ENCODE measurements around the gene NKPD1. TPM values are rescaled to one million over a fixed set of nuclear protein-coding genes. Genes with fewer than 3 reads are reported as not detected.
A peak's percentile ranks its signal among the peaks of the same experiment; 100 is the strongest.

NKPD1 gene
- total RNA-seq, 2 donors from 2014 or later = not detected

DNA sequence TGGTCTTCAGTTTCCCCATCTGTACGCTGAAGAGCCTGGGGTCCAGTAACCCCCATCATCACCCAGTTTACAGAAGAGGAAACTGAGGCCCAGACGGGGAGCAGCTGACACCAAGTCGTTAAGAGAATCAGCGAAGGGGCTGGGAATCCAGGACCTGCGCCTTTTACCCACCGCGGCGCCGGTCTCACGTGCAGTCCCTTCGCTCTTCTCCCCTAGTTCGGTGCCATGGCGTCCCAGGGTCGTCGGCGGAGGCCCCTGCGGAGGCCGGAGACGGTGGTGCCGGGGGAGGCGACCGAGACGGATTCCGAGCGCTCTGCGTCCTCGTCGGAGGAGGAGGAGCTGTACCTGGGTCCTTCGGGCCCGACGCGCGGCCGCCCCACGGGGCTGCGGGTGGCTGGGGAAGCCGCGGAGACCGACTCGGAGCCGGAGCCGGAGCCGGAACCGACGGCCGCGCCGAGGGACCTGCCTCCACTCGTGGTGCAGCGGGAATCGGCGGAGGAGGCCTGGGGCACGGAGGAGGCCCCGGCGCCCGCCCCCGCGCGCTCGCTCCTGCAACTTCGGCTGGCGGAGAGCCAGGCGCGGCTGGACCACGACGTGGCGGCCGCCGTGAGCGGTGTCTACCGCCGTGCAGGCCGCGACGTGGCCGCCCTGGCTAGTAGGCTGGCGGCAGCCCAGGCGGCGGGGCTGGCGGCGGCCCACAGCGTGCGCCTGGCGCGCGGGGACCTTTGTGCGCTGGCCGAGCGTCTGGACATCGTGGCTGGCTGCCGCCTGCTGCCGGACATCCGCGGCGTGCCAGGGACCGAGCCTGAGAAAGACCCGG, 18.5 kb upstream of the NKPD1 start:
- Histone ChIP-seq H3K9me3 (no peaks in the 10 kb centered on the region), H3K4me1 (peaks cover 32% of the 10 kb centered on the region)
- ATAC-seq = no peak

DNA sequence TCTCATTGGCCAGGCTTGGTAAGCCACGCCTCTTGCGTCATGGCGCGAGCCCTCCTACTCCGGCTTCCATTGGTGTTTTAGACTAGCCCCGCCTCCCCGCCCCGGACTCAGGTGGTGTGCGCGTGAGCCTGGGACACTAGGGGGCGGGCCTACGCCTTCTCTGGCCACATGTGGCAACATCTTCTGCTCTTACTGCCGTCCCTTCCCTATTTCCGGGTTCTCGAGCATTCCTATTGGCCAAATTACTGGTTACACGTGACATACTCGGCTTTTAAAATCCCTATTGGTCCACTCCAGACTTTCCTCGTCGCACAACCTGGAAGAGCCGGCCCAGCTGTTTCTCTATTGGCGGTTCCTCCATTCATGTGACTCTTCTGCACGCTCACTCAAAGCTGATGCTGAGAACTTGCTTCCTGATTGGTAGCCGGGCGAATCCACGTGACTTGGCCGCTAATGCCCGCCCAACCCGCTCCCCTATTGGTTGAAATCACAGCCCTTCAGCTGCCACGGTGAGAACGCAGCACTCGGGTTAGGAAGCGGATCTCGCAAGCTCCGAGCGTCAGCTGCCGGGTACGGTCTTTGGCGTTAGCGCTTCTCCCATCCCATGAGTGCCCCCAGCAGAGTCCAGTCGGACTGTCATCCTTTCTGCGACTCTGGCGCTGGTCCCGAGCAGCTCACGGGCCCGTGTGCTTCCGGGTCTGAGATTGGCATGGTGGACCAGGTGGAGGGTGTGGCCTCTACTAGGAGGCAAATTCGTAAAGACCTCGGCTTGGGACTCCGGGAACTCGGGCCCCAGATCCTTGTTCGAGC, 17.7 kb upstream of the NKPD1 start, which contains the start of gene BLOC1S3:
TSS of gene BLOC1S3 (plus strand) at position 523 of the 810 bp plus-strand sequence. CDS start 513 bp downstream, outside the sequence.
- intact Hi-C loops (cut with DNase I) = no loop called here
- peaks cover 32% of the 10 kb centered on the region for H3K4me1 ChIP-seq

More for the DNA sequence above, 18.5 kb upstream of the NKPD1 start:
- H3K4me3 ChIP-seq = peak overlapping the region; percentile 51 to 97
- H3K27ac ChIP-seq = peak overlapping the region; percentile 66 to 93 (median 82)
- peak; percentile 25 to 64 (median 47) for DNase-seq
- WGBS, 2 donors = 0% methylated on average over 84 of the region's 97 CpGs; no CpG with 5 or more reads in 1 of the 2 donors
- H3K27me3 ChIP-seq = no peaks in the 10 kb centered on the region
- intact Hi-C loops (cut with DNase I) = no loop called here
- TF ChIP-seq, protein P1, sequence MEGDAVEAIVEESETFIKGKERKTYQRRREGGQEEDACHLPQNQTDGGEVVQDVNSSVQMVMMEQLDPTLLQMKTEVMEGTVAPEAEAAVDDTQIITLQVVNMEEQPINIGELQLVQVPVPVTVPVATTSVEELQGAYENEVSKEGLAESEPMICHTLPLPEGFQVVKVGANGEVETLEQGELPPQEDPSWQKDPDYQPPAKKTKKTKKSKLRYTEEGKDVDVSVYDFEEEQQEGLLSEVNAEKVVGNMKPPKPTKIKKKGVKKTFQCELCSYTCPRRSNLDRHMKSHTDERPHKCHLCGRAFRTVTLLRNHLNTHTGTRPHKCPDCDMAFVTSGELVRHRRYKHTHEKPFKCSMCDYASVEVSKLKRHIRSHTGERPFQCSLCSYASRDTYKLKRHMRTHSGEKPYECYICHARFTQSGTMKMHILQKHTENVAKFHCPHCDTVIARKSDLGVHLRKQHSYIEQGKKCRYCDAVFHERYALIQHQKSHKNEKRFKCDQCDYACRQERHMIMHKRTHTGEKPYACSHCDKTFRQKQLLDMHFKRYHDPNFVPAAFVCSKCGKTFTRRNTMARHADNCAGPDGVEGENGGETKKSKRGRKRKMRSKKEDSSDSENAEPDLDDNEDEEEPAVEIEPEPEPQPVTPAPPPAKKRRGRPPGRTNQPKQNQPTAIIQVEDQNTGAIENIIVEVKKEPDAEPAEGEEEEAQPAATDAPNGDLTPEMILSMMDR (IDR thresholded peaks at IDR 0.05) = no peak
- peak in 1 of 3 donors; percentile 10 for TF ChIP-seq POLR2A (IDR thresholded peaks at IDR 0.05)
- no peaks in the 10 kb centered on the region for H3K36me3 ChIP-seq (replicated peaks in 1 of 2; ENCODE audit: insufficient read depth in 1 of 2, low read depth in 2 of 2)

DNA sequence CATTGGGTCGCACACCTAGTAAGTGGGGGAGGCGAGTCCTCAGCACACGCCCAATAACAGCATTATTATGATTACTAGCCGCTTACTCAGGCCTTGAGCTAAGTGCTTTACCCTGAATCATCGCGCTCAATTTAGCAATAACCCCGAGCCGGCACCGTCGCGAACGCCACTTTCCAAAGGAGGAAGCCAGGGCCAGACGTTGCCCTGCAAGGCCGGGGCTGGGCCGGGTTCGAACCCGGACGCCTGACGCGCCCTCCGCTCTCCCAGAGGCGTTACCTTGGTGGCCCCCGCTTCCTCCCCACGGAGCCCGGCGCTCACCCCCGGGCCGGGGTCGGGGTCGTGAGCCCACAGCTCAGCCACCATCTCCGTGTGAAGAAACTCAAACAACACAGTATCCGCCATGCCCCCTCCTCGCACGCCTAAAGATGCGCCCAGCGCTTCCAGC, 17.1 kb upstream of the NKPD1 start, which contains the start of gene TRAPPC6A:
TSS of gene TRAPPC6A (minus strand) at position 421 of the 445 bp plus-strand sequence. CDS start at position 402, 19 bp downstream.
- TF ChIP-seq, protein P1 (IDR thresholded peaks at IDR 0.05) = no peak
- TF ChIP-seq POLR2A (IDR thresholded peaks at IDR 0.05) = peak in 2 of 3 donors; percentile 28 to 31
- intact Hi-C loops (cut with DNase I) = no loop called here
- peaks cover 32% of the 10 kb centered on the region for H3K4me1 ChIP-seq
- peak within 1 kb of the TSS; percentile 67 to 93 (median 88) for H3K27ac ChIP-seq
- no peaks in the 10 kb centered on the region for H3K27me3 ChIP-seq
- no peaks in the 10 kb centered on the region for H3K36me3 ChIP-seq (replicated peaks in 1 of 2; ENCODE audit: insufficient read depth in 1 of 2, low read depth in 2 of 2)
- DNase-seq = no peak
- no peaks in the 10 kb centered on the region for H3K9me3 ChIP-seq
- H3K4me3 ChIP-seq = peak within 1 kb of the TSS; percentile 67 to 97
- 0% methylated on average over 6 to 33 of the region's 36 CpGs for WGBS, 2 donors
- no peak for ATAC-seq

More for the DNA sequence above, 17.7 kb upstream of the NKPD1 start, which contains the start of gene BLOC1S3:
- WGBS, 2 donors = 0 to 1% methylated on average over 13 to 51 of the region's 51 CpGs
- Histone ChIP-seq H3K4me3 (peak within 1 kb of the TSS; percentile 67 to 97), H3K27ac (peak within 1 kb of the TSS; percentile 67 to 93 (median 88)), H3K36me3 (replicated peaks in 1 of 2; ENCODE audit: insufficient read depth in 1 of 2, low read depth in 2 of 2) (no peaks in the 10 kb centered on the region), H3K27me3 (no peaks in the 10 kb centered on the region), H3K9me3 (no peaks in the 10 kb centered on the region)
- peak; percentile 100 for DNase-seq
- TF ChIP-seq, protein P1 (IDR thresholded peaks at IDR 0.05) = peak in 5 of 7 experiments; percentile 16 to 66 (median 29)
- peak; percentile 17 to 81 (median 71) for TF ChIP-seq POLR2A (IDR thresholded peaks at IDR 0.05)
- peak; percentile 94 for ATAC-seq

DNA sequence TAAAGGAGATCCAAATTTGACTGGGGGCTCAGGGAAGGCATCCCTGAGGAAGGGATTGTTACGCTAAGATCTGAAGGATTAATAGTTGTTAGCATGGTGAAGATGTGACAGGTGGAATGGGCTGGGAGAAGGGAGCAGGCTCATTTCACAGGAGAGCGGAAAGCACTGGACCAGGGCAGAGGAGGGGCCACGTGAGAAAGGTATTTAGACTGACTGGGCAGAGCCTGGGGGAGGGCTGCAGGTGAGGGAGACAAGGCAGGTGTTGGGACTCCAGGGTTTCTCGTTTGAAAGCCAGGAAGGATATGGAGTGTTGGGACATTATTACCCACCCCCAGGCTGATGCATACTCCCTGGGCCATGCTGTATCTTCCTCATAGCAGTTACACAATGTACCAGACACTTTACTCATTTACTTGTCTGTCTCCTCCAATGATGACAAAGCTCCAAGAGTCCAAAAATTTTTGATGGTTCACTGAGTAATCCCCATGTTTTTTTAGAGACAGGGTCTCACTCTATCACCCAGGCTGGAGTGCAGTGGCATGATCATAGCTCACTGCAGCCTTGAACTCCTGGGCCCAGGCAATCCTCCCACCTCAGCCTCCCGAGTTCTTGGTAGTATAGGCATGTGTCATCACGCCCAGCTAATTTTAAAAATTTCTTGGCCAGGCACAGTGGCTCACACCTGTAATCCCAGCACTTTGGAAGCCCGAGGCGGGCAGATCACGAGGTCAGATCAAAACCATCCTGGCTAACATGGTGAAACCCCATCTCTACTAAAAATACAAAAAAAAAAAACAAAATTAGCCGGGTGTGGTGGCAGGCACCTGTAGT, 14.9 kb upstream of the NKPD1 start:
- 77 to 84% methylated on average over 10 of the region's 10 CpGs for WGBS, 2 donors
- Histone ChIP-seq H3K9me3 (no peaks in the 10 kb centered on the region), H3K36me3 (replicated peaks in 1 of 2; ENCODE audit: insufficient read depth in 1 of 2, low read depth in 2 of 2) (no peaks in the 10 kb centered on the region), H3K27ac (no peak overlapping the region), H3K4me1 (peaks cover 22% of the 10 kb centered on the region), H3K27me3 (no peaks in the 10 kb centered on the region), H3K4me3 (no peak overlapping the region)
- no peak for DNase-seq
- TF ChIP-seq POLR2A (IDR thresholded peaks at IDR 0.05) = no peak
- TF ChIP-seq, protein P1 (IDR thresholded peaks at IDR 0.05) = no peak
- intact Hi-C loops (cut with DNase I) = no loop called here
- ATAC-seq = no peak

Data from body of pancreas (tissue), 4 donors.